Heart left ventricle (tissue), 13 donors: ENCODE data around the gene CCR9.

Source experiments
- CTCF ChIP-seq, 12 donors: fragments of 200-600 bp; sonication (generic) in 4 of 12; IDR thresholded peaks; one replicate each; pipeline versions ENCODE4 v1.5.0 to v1.8.0; 2018 to 2022; ENCODE audit warnings: antibody characterized with exemption in 12 of 12, mild to moderate bottlenecking in 5 of 12
- POLR2A ChIP-seq, 2 donors: fragments of 450-650 bp; IDR thresholded peaks; one replicate each; pipeline ENCODE4 v1.6.1; 2017; ENCODE audit warnings: antibody characterized with exemption in 2 of 2, mild to moderate bottlenecking in 2 of 2, moderate library complexity in 2 of 2
- donor health status: ischemic (EF 13 %, LVEDD 7.1; RV severe dilation, severe dysfunction).
- donor health status: DM: no; HTN: yes; CAD: no.
- donor health status: DM: no; HTN: no; CAD: no.
- donor health status: ischemic (EF 25% LVEDD 6.9; RV normal size, moderate dysfunction).
- donor health status: ischemic (EF 25% LVEDD 5.7; RV mildly dilated, moderate dysfunction).
- donor health status: ischemic (EF 35%, LVEDD 5.7; RV mildly dilated, moderate dysfunction).
- donor health status: nonischemic (EF 11% LVEDD 7.7; RV severe dilation, severe dysfunction).
- donor health status: DM: yes; HTN: yes; CAD: no.
- donor health status: PGD.
- donor health status: ischemic (EF 29% LVEDD 5.4; RV normal size, mild dysfunction).
- donor health status: nonischemic (EF 23%, LVEDD 6.1; RV moderate dilation, normal function).

- no peak for TF ChIP-seq CTCF (IDR thresholded peaks at IDR 0.05)
- no peak for TF ChIP-seq POLR2A (IDR thresholded peaks at IDR 0.05)
These were observed 49.9 kb downstream of the CCR9 start for GRCh38 chr3:45936261-45936660.
